NCI-H2107 (cell line): ENCODE data around the gene COX7A1.
"Not testable (repeated sequence)": the region's sequence is repeated elsewhere in the genome, so short reads cannot be mapped to it uniquely, and the experiment has no call there.

Experiments
- DNase-seq: peaks from one replicate; lab custom pipeline; 2025; lab: John Stamatoyannopoulos, UW

Gene COX7A1

GRCh38 chr19:36141039-36141927 is 11.0 kb downstream of the COX7A1 start:
- peak; percentile 69 for DNase-seq

DNA sequence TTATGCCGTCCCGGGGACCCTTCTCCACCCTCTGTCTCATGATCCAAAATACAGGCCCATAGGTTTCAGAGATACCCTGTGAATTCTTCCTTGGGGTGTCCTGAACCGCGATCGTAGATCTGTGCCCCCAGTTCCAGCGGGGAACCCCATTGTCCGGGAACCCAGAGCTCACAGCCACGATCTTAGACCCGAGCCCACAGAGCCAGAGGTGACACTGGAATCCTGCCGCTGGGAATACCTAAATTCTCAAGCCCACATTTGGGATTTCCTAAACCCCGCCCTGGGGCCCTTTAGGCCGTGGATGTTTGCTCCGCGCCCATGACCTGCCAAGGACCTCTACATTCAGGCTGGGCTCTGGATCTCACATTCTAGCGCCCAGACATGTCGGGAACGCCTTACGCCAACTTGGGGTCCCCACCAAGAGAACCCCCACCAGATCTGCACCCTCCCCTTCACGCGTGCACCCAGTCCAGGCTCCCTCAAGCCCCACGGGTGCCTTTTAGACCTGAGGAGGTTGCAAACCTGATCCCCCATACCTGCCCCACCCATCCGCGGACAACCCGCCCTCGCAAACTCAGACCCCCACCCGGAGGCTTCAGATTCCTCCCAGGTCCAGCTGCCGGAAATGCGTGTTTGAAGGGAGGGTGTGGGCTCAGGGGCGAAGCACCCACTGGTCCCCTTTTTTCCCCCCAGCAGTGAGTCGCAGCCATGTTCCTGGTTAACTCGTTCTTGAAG is 11.8 kb downstream of the COX7A1 start:
- no peak for DNase-seq

DNA sequence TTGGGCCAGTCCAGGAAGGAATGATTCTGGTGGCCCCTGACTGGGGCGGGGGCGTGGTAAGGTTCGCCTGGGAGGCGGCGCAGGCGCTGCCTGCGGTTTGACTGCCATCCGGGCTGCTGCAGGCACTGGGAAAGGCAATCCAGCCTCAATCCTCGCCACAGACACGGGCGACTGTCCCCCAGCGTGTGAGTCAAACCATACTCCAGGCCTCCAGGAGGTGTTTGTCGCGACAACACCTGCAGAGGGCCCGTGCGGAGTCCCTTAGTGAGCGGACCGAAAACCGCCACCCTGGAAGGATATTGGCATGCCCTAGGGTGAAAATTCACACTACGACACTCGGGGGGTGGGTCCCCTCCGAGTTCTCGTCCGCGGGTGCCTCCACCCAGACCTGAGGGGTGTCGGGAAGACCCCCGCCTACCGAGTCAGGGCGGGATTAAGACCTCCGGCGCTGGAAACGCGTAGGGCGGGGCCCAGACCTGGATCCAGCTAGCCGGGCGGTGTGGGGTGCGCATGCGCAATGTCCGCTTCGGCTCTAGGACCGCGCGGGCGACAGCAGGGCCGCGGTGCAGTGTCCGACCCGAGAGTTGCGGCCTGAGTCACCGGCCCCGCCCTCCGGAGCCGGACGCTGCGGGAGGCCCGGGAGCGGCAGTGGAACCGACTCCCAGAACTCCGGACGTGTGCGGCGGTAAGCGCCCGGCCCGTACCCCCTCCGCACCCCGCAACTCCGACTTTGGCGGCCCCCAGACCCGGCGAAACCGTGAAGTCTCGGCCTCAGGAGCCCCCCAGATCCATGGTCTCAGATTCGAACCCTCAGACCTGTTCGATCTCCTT is 12.6 kb downstream of the COX7A1 start, which contains the start of gene CAPNS1:
Gene CAPNS1 (plus strand): TSS at position 594 of the 831 bp plus-strand sequence. CDS start 946 bp downstream, outside the sequence.
- DNase-seq, result peak; percentile 91

- DNase-seq, result no peak
Measured at GRCh38 chr19:36139120-36139472, 13.2 kb downstream of the COX7A1 start.

GRCh38 chr19:36136964-36137686 is 15.1 kb downstream of the COX7A1 start:
- no peak for DNase-seq

DNA sequence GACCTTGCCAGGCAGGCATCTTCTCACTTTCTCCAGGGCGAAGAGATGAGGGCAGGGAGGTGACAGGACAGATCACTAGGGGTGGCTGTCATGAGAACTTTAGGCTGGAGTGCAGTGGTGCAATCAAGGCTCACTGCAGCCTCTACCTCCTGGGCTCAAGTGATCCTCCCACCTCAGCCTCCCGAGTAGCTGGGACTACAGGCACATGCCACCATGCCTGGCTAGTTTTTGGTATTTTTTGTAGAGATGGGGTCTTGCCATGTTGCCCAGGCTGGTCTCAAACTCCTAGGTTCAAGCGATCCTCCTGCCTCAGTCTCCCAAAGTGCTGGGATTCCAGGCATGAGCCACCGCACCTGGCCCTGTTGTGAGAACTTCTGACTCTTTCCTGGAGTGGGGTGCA is 17.4 kb downstream of the COX7A1 start:
- not testable (repeated sequence) for DNase-seq

GRCh38 chr19:36131221-36131620 is 21.0 kb downstream of the COX7A1 start:
- DNase-seq, result not testable (repeated sequence)

- no peak for DNase-seq
Measured at GRCh38 chr19:36128392-36128736, 23.9 kb downstream of the COX7A1 start.

DNA sequence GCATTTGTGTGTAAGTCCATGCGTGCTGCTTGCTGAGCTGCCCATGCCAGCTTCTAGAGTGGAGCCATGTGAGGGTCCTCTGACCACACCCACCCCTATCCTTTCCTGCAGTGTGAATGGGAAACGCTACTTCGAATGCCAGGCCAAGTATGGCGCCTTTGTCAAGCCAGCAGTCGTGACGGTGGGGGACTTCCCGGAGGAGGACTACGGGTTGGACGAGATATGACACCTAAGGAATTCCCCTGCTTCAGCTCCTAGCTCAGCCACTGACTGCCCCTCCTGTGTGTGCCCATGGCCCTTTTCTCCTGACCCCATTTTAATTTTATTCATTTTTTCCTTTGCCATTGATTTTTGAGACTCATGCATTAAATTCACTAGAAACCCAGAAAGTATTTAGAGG is 26.7 kb downstream of the COX7A1 start:
- DNase-seq, result no peak

DNA sequence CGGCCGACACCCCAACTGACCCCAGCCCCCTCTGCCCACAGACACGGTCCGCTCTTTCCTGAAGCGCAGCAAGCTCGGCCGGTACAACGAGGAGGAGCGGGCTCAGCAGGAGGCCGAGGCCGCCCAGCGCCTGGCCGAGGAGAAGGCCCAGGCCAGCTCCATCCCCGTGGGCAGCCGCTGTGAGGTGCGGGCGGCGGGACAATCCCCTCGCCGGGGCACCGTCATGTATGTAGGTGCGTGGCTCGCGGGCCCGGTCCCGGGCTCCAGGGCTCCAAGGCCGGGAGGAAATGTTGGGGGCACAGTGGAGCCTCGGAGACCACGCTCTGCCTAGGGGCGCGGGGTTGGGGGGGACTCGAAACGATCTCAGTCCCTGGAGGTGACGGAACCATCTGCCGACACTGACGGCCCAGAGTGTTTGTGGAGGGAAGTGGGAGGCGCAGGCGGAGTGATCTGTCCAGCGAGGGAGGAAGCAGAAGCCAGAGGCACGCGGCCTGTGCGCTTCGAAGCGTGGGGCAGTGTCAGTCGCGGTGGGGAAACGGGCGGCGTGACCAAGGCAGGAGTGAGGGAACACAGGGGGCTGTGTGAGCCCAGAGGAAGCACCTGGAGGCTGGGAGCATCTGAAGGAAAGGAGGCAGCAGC is 30.6 kb downstream of the COX7A1 start:
- no peak for DNase-seq

- no peak for DNase-seq
Measured at GRCh38 chr19:36120984-36121358, 31.3 kb downstream of the COX7A1 start.

DNA sequence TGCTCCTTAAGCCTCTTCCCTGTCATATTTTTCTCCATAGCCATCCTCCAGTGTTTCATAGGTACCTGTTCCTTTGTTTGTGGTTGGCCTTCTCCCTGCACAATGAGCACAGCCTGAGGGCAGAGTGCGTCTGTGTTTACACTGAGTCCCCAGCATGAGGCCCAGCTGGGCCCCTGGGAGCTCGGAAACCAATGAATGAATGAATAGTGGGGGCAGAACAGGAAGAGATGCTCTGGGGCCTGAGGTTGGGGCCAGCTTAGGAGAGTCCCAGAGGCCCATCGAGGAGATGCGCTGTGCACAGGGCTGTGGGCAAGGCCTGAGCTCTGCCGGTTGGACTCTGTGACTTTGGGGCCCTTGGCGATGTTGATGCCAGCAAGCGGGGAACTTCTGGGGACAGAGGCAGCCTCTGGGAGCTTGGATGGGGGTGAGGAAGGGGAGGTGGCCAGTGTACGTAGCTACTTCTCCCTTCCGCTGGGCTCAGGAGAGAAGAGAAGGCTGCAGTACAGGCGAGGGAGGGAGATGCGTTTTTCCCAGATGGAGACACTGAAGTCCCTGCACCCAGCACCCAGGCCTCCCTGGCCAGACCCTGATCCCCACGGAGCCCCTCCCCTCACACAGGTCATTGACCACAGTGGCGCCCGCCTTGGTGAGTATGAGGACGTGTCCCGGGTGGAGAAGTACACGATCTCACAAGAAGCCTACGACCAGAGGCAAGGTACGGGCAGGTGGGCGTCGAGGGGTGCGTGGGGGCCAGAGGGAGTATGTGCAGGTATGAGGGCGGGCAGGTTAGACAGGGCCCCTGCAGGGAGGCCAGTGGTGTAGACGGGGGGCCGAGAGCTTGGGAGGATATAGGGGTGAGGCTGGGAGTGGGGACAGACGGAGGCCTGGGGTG is 31.9 kb downstream of the COX7A1 start:
- no peak for DNase-seq

DNA sequence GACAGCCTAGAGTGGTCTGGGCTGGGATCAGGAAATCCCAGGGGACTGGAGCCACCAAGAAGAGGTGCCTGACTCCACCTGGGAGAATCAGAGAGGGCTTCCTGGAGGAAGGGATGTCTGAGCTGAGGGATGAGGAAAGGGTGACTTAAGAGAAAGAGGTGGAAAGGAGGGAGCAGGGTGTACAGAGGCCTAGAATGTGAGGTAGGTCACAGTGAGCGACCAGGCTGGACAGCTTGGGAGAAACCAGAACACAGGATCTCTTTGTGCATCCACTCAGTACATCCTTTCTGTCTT is 36.0 kb downstream of the COX7A1 start:
- no peak for DNase-seq

DNA sequence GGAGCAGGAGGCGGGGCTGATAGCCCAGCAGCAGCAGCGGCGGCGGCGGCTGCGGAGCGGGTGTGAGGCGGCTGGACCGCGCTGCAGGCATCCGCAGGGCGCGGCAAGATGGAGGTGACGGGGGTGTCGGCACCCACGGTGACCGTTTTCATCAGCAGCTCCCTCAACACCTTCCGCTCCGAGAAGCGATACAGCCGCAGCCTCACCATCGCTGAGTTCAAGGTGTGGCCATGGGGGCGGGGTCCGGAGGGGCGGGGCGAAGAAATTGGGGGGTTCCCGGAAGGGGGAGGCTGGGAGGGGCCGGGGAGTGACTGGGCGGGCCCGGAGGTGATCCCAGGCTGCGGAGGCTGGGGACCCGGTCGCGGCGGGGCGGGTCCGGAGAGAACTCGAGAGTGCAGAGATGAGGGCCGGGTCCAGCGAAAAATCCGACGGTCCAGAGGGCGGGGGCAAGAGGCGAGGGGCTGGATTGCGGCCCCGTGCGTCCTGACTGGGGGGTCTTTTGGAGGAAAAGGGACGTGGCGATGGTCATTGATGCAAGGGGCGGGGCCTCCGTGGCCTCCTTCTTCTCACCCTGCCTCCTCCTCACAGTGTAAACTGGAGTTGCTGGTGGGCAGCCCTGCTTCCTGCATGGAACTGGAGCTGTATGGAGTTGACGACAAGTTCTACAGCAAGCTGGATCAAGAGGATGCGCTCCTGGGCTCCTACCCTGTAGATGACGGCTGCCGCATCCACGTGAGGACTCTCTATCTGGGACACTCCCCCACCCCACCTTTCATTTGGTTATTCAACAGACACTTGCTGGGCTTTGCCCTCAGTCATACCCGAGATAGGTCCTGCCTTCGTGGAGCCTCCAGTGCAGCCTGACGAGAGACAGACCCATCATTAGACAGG is 36.5 kb downstream of the COX7A1 start, which contains the start of gene TBCB:
Gene TBCB (plus strand): TSS at position 16 of the 891 bp plus-strand sequence. CDS start 93 bp downstream, at position 109.
- DNase-seq, result no peak

GRCh38 chr19:36114721-36115452 is 37.4 kb downstream of the COX7A1 start, which contains the start of gene POLR2I:
Gene POLR2I, minus strand, starts transcription at chr19:36114875. Its CDS starts 19 bp downstream, at chr19:36114856.
- peak; percentile 97 for DNase-seq

DNA sequence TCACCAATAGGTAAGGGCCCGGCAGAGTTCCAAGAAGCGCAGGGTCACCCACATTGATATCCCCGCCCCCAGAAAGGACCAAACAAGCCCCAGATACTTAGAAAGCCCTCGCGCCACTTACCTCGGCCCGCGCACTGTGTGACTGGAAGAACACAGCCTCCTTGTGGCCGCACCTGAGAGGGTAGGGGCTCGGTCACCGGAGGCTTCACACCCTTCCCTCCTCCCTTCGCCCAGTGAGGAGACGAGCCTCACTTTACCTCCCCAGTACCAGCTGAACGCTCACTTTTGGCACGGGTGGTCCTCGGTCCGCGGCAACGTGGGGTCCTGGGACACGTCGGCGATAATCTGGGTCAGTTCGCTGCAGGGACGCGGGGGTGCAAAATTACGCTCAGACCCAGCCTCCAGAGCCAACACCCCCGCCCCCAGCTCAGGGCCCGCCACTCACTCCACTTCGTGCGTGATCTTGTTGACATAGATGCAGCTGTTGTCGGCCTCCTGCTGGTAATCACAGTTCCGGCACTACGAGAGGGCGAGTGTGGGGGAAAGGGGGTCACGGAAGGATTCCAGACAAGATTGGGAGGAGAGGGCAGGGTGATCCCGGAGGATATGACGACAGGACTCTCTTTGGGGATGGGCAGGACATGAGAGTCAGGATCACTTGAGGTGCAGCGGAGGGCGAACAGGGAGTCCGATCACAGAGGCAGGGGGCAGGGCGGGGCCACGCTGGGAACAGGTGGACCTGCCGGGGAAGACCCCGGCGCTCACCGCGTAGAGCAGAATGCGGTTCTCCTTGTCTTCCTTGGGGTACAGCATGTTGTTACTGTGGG is 38.1 kb downstream of the COX7A1 start:
- no peak for DNase-seq

- DNase-seq, result no peak
Measured at GRCh38 chr19:36113425-36113824, 38.8 kb downstream of the COX7A1 start.
